ENCODE data around the gene RNU7-1.

Gene RNU7-1

DNA sequence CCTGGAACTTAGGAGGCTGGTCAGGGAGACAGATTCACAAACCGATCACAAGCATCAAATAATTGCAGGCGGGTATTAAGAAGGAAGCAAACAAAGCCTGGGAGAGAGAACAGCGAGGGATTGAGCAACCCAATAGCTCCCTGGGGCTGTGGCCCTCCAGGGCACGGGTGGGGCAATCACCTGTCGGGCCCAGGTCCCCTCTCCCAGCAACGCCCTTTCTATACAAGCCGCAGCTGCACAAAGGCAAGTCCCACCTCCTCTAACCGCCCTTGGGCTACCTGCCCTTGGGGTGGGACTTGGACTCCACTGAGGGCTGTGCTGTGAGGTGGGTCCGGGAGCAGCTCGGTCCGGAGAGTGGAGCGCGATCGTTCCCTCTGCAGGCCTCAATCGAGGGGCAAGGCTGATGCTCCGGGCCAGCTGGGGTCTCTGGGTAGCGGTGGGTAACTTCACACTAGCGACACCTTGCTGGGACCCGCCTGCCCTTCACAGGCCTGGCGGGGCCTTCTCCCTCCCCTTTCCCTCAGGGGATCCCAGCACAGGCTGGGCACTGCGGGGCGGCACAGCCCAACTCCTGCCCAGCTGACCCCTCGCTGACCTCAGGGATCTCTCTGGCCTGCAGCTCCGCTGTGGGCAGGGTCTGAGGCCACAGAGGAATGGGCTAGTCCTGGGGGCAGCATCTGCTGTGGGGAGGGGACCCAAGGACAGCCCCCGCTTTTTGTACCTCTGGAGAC is 18.8 kb downstream of the RNU7-1 start:
- Histone ChIP-seq H3K27ac (ENCODE audit: low read length) (no peak overlapping the region), H3K79me2 (ENCODE audit: insufficient read depth, low read length) (peaks cover 1% of the 10 kb centered on the region; the same call in 1 of the 2 replicates), H4K20me1 (ENCODE audit: insufficient read depth, low read length) (0 out of 2 replicates have a peak, but pooled peaks cover 4% of the 10 kb centered on the region), H3K4me3 (ENCODE audit: low read depth in 1 of 2, low read length in 2 of 2) (no peak overlapping the region), H3K4me1 (ENCODE audit: insufficient read depth, low read length) (peaks cover 22% of the 10 kb centered on the region), H3K9me3 (ENCODE audit: insufficient read depth, low read length, severe bottlenecking) (no peaks in the 10 kb centered on the region), H3K27me3 (ENCODE audit: insufficient read depth, low read length, poor library complexity) (no peaks in the 10 kb centered on the region), H3K9ac (ENCODE audit: low read depth, low read length) (no peak overlapping the region), H2AFZ (ENCODE audit: low read depth, low read length) (no peak overlapping the region), H3K4me2 (ENCODE audit: insufficient read depth, low read length) (no peak overlapping the region), H3K36me3 (ENCODE audit: insufficient read depth, low read length) (peaks cover 32% of the 10 kb centered on the region)
- no peak for ATAC-seq (ENCODE audit: insufficient read depth, low read depth)
- DNase-seq: no peak
- TF ChIP-seq CTCF (IDR thresholded peaks at IDR 0.05; ENCODE audit: borderline replicate concordance, extremely low read depth, low read length, poor library complexity, severe bottlenecking): no peak

- no peaks in the 10 kb centered on the region for H3K27me3 ChIP-seq (ENCODE audit: insufficient read depth, low read length, poor library complexity)
- no peak overlapping the region for H3K4me3 ChIP-seq (ENCODE audit: low read depth in 1 of 2, low read length in 2 of 2)
- no peaks in the 10 kb centered on the region for H3K9me3 ChIP-seq (ENCODE audit: insufficient read depth, low read length, severe bottlenecking)
- H3K9ac ChIP-seq (ENCODE audit: low read depth, low read length): no peak overlapping the region
- H3K79me2 ChIP-seq (ENCODE audit: insufficient read depth, low read length): peaks cover 6% of the 10 kb centered on the region
- H3K36me3 ChIP-seq (ENCODE audit: insufficient read depth, low read length): peaks cover 39% of the 10 kb centered on the region
- DNase-seq (peak; percentile 5), ATAC-seq (ENCODE audit: insufficient read depth, low read depth) (no peak)
- H3K4me1 ChIP-seq (ENCODE audit: insufficient read depth, low read length): peaks cover 26% of the 10 kb centered on the region
- H3K4me2 ChIP-seq (ENCODE audit: insufficient read depth, low read length): no peak overlapping the region
- peaks cover 4% of the 10 kb centered on the region; the same call in 1 of the 2 replicates for H4K20me1 ChIP-seq (ENCODE audit: insufficient read depth, low read length)
- H3K27ac ChIP-seq (ENCODE audit: low read length): no peak overlapping the region
- H2AFZ ChIP-seq (ENCODE audit: low read depth, low read length): no peak overlapping the region
- TF ChIP-seq EZH2 (IDR thresholded peaks at IDR 0.05; ENCODE audit: borderline replicate concordance, low read depth, low read length, severe bottlenecking): no peak
- no peak for TF ChIP-seq CTCF (IDR thresholded peaks at IDR 0.05; ENCODE audit: borderline replicate concordance, extremely low read depth, low read length, poor library complexity, severe bottlenecking)
Observed at GRCh38 chr12:6963016-6963731, 19.6 kb downstream of the RNU7-1 start.

GRCh38 chr12:6963791-6964413 is 20.3 kb downstream of the RNU7-1 start:
- Histone ChIP-seq H3K4me3 (ENCODE audit: low read depth in 1 of 2, low read length in 2 of 2) (no peak overlapping the region), H4K20me1 (ENCODE audit: insufficient read depth, low read length) (peaks cover 4% of the 10 kb centered on the region; the same call in 1 of the 2 replicates), H3K9me3 (ENCODE audit: insufficient read depth, low read length, severe bottlenecking) (no peaks in the 10 kb centered on the region), H3K9ac (ENCODE audit: low read depth, low read length) (no peak overlapping the region), H2AFZ (ENCODE audit: low read depth, low read length) (no peak overlapping the region), H3K27ac (ENCODE audit: low read length) (peak overlapping the region; percentile 43; the same call in 1 of the 2 replicates), H3K79me2 (ENCODE audit: insufficient read depth, low read length) (peaks cover 13% of the 10 kb centered on the region), H3K4me1 (ENCODE audit: insufficient read depth, low read length) (peaks cover 26% of the 10 kb centered on the region), H3K27me3 (ENCODE audit: insufficient read depth, low read length, poor library complexity) (no peaks in the 10 kb centered on the region), H3K36me3 (ENCODE audit: insufficient read depth, low read length) (peaks cover 46% of the 10 kb centered on the region), H3K4me2 (ENCODE audit: insufficient read depth, low read length) (no peak overlapping the region)
- ATAC-seq (ENCODE audit: insufficient read depth, low read depth): no peak
- no peak for DNase-seq
- TF ChIP-seq EZH2 (IDR thresholded peaks at IDR 0.05; ENCODE audit: borderline replicate concordance, low read depth, low read length, severe bottlenecking) (no peak), CTCF (IDR thresholded peaks at IDR 0.05; ENCODE audit: borderline replicate concordance, extremely low read depth, low read length, poor library complexity, severe bottlenecking) (no peak)
